ENCODE measurements around the gene CD34. TPM values are rescaled to one million over a fixed set of nuclear protein-coding genes. Genes with fewer than 3 reads are reported as not detected.

Gene CD34, protein sequence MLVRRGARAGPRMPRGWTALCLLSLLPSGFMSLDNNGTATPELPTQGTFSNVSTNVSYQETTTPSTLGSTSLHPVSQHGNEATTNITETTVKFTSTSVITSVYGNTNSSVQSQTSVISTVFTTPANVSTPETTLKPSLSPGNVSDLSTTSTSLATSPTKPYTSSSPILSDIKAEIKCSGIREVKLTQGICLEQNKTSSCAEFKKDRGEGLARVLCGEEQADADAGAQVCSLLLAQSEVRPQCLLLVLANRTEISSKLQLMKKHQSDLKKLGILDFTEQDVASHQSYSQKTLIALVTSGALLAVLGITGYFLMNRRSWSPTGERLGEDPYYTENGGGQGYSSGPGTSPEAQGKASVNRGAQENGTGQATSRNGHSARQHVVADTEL
- 1 to 10 TPM in 5 of 6 experiments, under 1 TPM in 1; 0.70 to 2.7 (median 2.2) TPM for total RNA-seq
- long read RNA-seq = 0 reads

DNA sequence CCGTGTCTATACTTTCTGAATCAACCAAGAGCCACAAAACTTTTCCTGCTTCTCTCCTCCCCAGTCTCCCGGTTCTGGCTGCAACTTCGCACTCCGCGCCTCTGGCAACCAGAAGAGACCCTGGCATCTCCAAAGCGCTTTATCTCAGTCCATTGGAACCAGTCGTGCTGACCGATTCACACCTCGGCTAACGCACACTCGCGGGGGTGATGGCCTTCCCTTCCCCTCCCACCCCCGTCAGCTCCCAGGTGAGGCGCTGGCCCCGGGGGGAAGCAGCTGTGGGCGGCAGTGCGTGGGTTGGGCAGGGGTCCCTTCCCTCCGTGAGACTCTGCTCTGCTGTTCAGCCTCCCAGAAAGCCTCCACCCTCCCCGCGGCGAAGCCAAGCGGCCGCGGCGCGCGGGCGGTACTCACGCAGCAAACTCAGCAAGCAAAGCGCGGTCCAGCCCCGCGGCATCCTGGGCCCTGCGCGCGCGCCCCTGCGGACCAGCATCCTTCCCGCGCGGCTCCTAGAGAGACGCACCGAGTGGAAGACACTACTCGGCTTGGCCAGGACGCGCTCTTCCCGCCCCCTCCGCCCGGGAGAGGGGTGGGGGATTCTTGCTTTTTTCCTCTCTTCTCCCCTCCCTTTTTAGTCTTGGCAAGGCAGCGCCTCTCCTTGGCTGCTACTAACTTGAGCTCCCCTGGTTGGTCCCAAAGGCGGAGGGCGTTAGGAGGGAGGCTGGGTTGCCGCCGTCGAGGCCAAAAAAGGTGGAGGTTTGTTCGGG is at the start of gene CD34:
Gene CD34 (minus strand): TSS at position 535 of the 764 bp plus-strand sequence. CDS start 45 bp downstream, at position 490.
- intact Hi-C loops (cut with DNase I) = no loop called here
- Histone ChIP-seq H3K4me3 (peak within 1 kb of the TSS in 1 of 3 donors; percentile 16), H3K27ac (no peak within 1 kb of the TSS), H3K4me1 (no peaks in the 10 kb centered on the region), H3K27me3 (no peaks in the 10 kb centered on the region), H3K36me3 (no peaks in the 10 kb centered on the region), H3K9me3 (no peaks in the 10 kb centered on the region)
- 10% methylated on average over 20 of the region's 56 CpGs for WGBS (ENCODE audit: insufficient coverage, low coverage, low lambda C conversion rate, missing lambda C conversion rate)
- TF ChIP-seq, protein P1, sequence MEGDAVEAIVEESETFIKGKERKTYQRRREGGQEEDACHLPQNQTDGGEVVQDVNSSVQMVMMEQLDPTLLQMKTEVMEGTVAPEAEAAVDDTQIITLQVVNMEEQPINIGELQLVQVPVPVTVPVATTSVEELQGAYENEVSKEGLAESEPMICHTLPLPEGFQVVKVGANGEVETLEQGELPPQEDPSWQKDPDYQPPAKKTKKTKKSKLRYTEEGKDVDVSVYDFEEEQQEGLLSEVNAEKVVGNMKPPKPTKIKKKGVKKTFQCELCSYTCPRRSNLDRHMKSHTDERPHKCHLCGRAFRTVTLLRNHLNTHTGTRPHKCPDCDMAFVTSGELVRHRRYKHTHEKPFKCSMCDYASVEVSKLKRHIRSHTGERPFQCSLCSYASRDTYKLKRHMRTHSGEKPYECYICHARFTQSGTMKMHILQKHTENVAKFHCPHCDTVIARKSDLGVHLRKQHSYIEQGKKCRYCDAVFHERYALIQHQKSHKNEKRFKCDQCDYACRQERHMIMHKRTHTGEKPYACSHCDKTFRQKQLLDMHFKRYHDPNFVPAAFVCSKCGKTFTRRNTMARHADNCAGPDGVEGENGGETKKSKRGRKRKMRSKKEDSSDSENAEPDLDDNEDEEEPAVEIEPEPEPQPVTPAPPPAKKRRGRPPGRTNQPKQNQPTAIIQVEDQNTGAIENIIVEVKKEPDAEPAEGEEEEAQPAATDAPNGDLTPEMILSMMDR (IDR thresholded peaks at IDR 0.05) = no peak
- TF ChIP-seq POLR2A (IDR thresholded peaks at IDR 0.05) = no peak
- ATAC-seq = peak; percentile 33 to 52 (median 49)
- no peak for DNase-seq

DNA sequence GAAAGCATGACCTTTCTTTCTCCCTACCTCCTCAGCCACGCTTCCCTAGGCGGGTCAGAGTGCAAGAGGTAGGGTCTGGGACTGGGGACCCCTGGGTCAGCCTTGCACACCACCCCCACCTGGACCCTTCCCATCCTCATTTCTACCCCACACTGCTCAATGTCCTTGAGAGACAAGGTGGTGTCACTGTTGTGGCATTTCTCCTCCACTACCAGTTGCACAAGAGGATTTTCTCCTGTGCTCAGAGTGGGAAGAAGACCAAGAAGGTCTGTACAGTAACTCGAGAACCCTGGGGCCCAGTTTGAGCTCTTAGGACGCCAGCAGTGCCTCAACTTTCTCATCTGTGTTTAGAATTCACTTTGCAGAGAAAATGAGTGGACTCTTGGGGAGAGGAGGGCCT is 49.4 kb upstream of the CD34 start:
- Histone ChIP-seq H3K4me1 (peaks cover 0 to 14% (median 5%) of the 10 kb centered on the region in 4 donors), H3K27ac (no peak overlapping the region), H3K4me3 (no peak overlapping the region), H3K27me3 (no peaks in the 10 kb centered on the region), H3K36me3 (no peaks in the 10 kb centered on the region), H3K9me3 (no peaks in the 10 kb centered on the region)
- 89% methylated on average over 4 of the region's 4 CpGs for WGBS (ENCODE audit: insufficient coverage, low coverage, low lambda C conversion rate, missing lambda C conversion rate)
- TF ChIP-seq, protein P1 (IDR thresholded peaks at IDR 0.05) = no peak
- no peak for TF ChIP-seq POLR2A (IDR thresholded peaks at IDR 0.05)
- no peak for ATAC-seq
- DNase-seq = no peak
- intact Hi-C loops (cut with DNase I) = loop anchor here (5.0 to 10.0 kb wide), 3 partner anchors 73 to 146 kb away; no protein-coding TSS in a partner anchor

DNA sequence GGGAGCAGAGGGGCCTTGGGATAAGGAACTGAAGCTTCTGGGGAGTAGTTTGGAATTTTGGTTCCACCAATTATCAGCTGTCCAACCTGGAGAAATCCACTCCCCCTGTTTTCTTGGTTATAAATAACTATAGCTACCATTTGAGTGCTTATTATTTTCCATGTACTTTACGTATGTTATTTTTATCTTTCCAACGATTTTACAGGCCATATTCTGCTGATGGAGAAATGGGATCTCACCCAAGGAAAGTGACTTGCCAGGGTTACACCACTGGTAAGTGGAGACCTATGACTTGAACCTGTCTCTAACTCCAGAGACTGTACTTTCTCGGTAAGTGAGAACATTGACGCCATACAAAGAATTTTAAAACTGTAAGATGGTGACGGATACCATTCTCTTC is 49.0 kb upstream of the CD34 start:
- H3K36me3 ChIP-seq = no peaks in the 10 kb centered on the region
- no peaks in the 10 kb centered on the region for H3K9me3 ChIP-seq
- no peak for TF ChIP-seq POLR2A (IDR thresholded peaks at IDR 0.05)
- TF ChIP-seq, protein P1 (IDR thresholded peaks at IDR 0.05) = no peak
- H3K27ac ChIP-seq = no peak overlapping the region
- peaks cover 0 to 14% (median 5%) of the 10 kb centered on the region in 4 donors for H3K4me1 ChIP-seq
- WGBS (ENCODE audit: insufficient coverage, low coverage, low lambda C conversion rate, missing lambda C conversion rate) = 79% methylated on average over 5 of the region's 5 CpGs
- DNase-seq = no peak
- intact Hi-C loops (cut with DNase I) = loop anchor here (5.0 to 10.0 kb wide), 3 partner anchors 73 to 145 kb away; no protein-coding TSS in a partner anchor
- H3K4me3 ChIP-seq = peak overlapping the region in 1 of 3 donors; percentile 58
- ATAC-seq = no peak
- H3K27me3 ChIP-seq = no peaks in the 10 kb centered on the region

DNA sequence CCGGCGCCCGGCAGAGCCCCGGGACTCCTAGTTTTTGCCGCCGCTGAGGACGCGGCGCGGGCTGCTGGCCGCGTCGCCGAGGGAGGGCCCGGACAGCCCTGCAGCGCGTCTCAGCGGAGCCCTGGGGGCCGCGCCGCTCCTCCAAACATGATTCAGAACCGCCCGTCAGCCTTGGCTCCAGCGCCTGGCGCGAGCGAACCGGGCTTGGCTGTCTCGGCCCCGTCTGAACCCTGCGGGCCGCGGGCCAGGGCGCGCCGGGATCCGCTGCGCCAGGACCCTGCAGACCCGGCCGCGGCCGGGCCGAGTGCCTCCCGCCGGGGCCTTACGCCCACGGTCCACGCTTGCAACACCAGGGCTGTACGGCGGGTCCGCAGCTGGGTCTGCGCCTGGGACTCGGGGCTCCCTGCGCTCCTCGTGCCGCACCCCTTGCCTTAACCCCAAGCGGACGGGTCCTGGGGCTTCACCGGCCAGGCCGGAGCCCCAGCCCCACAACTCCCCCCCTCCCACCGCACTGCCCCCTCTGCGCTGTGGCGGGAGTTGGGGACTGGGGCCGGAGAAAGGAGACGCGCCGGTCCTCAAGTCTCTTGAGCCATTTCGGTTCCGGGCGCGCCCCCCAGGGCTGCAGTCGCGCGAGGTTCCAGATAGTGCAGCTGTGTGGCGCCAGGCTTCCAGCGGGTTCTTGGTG is 48.4 kb upstream of the CD34 start:
- Histone ChIP-seq H3K27ac (peak overlapping the region in 2 of 3 donors; percentile 48 to 67), H3K36me3 (no peaks in the 10 kb centered on the region), H3K9me3 (no peaks in the 10 kb centered on the region), H3K27me3 (no peaks in the 10 kb centered on the region), H3K4me3 (peak overlapping the region; percentile 35 to 58 (median 54)), H3K4me1 (peaks cover 0 to 9% (median 4%) of the 10 kb centered on the region in 4 donors)
- intact Hi-C loops (cut with DNase I) = no loop called here
- no CpG with 5 or more reads among the region's 76 CpGs for WGBS (ENCODE audit: insufficient coverage, low coverage, low lambda C conversion rate, missing lambda C conversion rate)
- TF ChIP-seq, protein P1 (IDR thresholded peaks at IDR 0.05) = no peak
- TF ChIP-seq POLR2A (IDR thresholded peaks at IDR 0.05) = no peak
- DNase-seq = peak; percentile 56 to 70 (median 67)
- peak; percentile 17 to 37 (median 30) for ATAC-seq

All from right lobe of liver (tissue), 6 donors.